Right lobe of liver (tissue), 4 donors: Measurements from ENCODE around the gene TAF3.

ENCODE experiments used
- POLR2A ChIP-seq: fragments of 450-650 bp; IDR thresholded peaks from one replicate; pipeline ENCODE4 v1.6.1; 2017; ENCODE audit warnings: antibody characterized with exemption, mild to moderate bottlenecking
- TF ChIP-seq, protein P1 (sequence below), 4 donors: fragments of 200-600 bp in 3 of 4; fragments of 450-650 bp in 1 of 4; IDR thresholded peaks; one replicate each; pipeline versions ENCODE4 v1.5.1 to v1.8.0; 2016 to 2022; ENCODE audit warnings: antibody characterized with exemption in 4 of 4, mild to moderate bottlenecking in 2 of 4
- donor health status: DM: no; HTN: no; CAD: no.
- donor health status: DM: no; HTN: no; CAD: no.
- donor health status: DM: no; HTN: yes; CAD: no.

GRCh38 chr10:7817576-7817975, 729 bp upstream of the TAF3 start:
- no peak for TF ChIP-seq POLR2A
- TF ChIP-seq, protein P1, sequence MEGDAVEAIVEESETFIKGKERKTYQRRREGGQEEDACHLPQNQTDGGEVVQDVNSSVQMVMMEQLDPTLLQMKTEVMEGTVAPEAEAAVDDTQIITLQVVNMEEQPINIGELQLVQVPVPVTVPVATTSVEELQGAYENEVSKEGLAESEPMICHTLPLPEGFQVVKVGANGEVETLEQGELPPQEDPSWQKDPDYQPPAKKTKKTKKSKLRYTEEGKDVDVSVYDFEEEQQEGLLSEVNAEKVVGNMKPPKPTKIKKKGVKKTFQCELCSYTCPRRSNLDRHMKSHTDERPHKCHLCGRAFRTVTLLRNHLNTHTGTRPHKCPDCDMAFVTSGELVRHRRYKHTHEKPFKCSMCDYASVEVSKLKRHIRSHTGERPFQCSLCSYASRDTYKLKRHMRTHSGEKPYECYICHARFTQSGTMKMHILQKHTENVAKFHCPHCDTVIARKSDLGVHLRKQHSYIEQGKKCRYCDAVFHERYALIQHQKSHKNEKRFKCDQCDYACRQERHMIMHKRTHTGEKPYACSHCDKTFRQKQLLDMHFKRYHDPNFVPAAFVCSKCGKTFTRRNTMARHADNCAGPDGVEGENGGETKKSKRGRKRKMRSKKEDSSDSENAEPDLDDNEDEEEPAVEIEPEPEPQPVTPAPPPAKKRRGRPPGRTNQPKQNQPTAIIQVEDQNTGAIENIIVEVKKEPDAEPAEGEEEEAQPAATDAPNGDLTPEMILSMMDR (IDR thresholded peaks at IDR 0.05) = no peak
